Measurements from ENCODE around the gene GLB1L3.

Gene GLB1L3

GRCh38 chr11:134349109-134349801 is 73.1 kb downstream of the GLB1L3 start:
- peaks cover 6% of the 10 kb centered on the region for H3K4me1 ChIP-seq (ENCODE audit: control insufficient read depth, insufficient read depth, low read length, poor library complexity, severe bottlenecking)
- no peak for DNase-seq
- no peaks in the 10 kb centered on the region for H3K36me3 ChIP-seq (ENCODE audit: control insufficient read depth, insufficient read depth, low read length)
- no peak overlapping the region for H3K4me3 ChIP-seq (ENCODE audit: insufficient read depth, low read depth, low read length, poor library complexity, severe bottlenecking)
- H3K27me3 ChIP-seq (replicated peaks; ENCODE audit: control insufficient read depth, insufficient read depth, low read length, poor library complexity, severe bottlenecking) = no peaks in the 10 kb centered on the region
- no peak overlapping the region for H3K27ac ChIP-seq (ENCODE audit: insufficient read depth, low read length, poor library complexity, severe bottlenecking)
- H3K9me3 ChIP-seq (ENCODE audit: control insufficient read depth, low read length) = no peaks in the 10 kb centered on the region

DNA sequence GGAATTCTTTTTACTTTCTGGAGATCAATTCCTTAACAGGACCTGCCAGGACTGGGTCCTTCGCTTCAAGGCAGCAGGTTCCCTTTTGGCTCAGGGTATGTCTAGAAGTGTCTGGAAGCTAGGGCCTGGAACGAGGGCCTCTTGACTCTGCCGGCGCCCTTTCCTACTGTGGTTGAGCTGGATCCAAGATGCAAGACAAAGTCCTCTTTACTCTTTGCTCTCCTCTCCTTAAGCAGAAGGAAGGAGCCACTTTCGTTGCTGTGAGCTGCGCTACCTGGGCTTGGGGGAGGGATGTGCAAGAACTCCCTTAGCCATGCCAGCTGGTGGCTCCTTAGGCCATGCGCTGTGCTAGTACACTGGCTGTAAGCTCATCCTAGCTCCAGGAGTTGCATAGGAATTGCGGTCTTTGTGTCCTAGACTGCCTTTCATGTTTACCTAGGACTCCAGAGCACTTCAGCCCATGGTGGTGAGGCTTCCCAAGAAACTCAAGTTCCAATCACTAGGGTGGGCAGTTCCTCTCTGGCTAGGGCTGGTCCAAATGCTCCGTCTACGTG is 73.7 kb downstream of the GLB1L3 start:
- Histone ChIP-seq H3K27ac (ENCODE audit: insufficient read depth, low read length, poor library complexity, severe bottlenecking) (no peak overlapping the region), H3K27me3 (replicated peaks; ENCODE audit: control insufficient read depth, insufficient read depth, low read length, poor library complexity, severe bottlenecking) (no peaks in the 10 kb centered on the region), H3K36me3 (ENCODE audit: control insufficient read depth, insufficient read depth, low read length) (no peaks in the 10 kb centered on the region), H3K9me3 (ENCODE audit: control insufficient read depth, low read length) (no peaks in the 10 kb centered on the region), H3K4me3 (ENCODE audit: insufficient read depth, low read depth, low read length, poor library complexity, severe bottlenecking) (no peak overlapping the region), H3K4me1 (ENCODE audit: control insufficient read depth, insufficient read depth, low read length, poor library complexity, severe bottlenecking) (peaks cover 6% of the 10 kb centered on the region)
- no peak for DNase-seq

GRCh38 chr11:134350381-134350780 is 74.2 kb downstream of the GLB1L3 start:
- Histone ChIP-seq H3K9me3 (ENCODE audit: control insufficient read depth, low read length) (no peaks in the 10 kb centered on the region), H3K4me1 (ENCODE audit: control insufficient read depth, insufficient read depth, low read length, poor library complexity, severe bottlenecking) (peaks cover 6% of the 10 kb centered on the region), H3K4me3 (ENCODE audit: insufficient read depth, low read depth, low read length, poor library complexity, severe bottlenecking) (no peak overlapping the region), H3K27ac (ENCODE audit: insufficient read depth, low read length, poor library complexity, severe bottlenecking) (no peak overlapping the region), H3K27me3 (replicated peaks; ENCODE audit: control insufficient read depth, insufficient read depth, low read length, poor library complexity, severe bottlenecking) (no peaks in the 10 kb centered on the region), H3K36me3 (ENCODE audit: control insufficient read depth, insufficient read depth, low read length) (no peaks in the 10 kb centered on the region)
- no peak for DNase-seq

GRCh38 chr11:134352111-134352510 is 75.9 kb downstream of the GLB1L3 start:
- H3K36me3 ChIP-seq (ENCODE audit: control insufficient read depth, insufficient read depth, low read length) = no peaks in the 10 kb centered on the region
- H3K27me3 ChIP-seq (replicated peaks; ENCODE audit: control insufficient read depth, insufficient read depth, low read length, poor library complexity, severe bottlenecking) = no peaks in the 10 kb centered on the region
- no peak overlapping the region for H3K27ac ChIP-seq (ENCODE audit: insufficient read depth, low read length, poor library complexity, severe bottlenecking)
- H3K4me3 ChIP-seq (ENCODE audit: insufficient read depth, low read depth, low read length, poor library complexity, severe bottlenecking) = no peak overlapping the region
- no peaks in the 10 kb centered on the region for H3K9me3 ChIP-seq (ENCODE audit: control insufficient read depth, low read length)
- H3K4me1 ChIP-seq (ENCODE audit: control insufficient read depth, insufficient read depth, low read length, poor library complexity, severe bottlenecking) = peaks cover 6% of the 10 kb centered on the region
- DNase-seq = no peak

GRCh38 chr11:134355136-134355535 is 79.0 kb downstream of the GLB1L3 start:
- H3K27me3 ChIP-seq (replicated peaks; ENCODE audit: control insufficient read depth, insufficient read depth, low read length, poor library complexity, severe bottlenecking) = no peaks in the 10 kb centered on the region
- H3K9me3 ChIP-seq (ENCODE audit: control insufficient read depth, low read length) = no peaks in the 10 kb centered on the region
- no peaks in the 10 kb centered on the region for H3K36me3 ChIP-seq (ENCODE audit: control insufficient read depth, insufficient read depth, low read length)
- no peaks in the 10 kb centered on the region for H3K4me1 ChIP-seq (ENCODE audit: control insufficient read depth, insufficient read depth, low read length, poor library complexity, severe bottlenecking)
- H3K4me3 ChIP-seq (ENCODE audit: insufficient read depth, low read depth, low read length, poor library complexity, severe bottlenecking) = no peak overlapping the region
- H3K27ac ChIP-seq (ENCODE audit: insufficient read depth, low read length, poor library complexity, severe bottlenecking) = no peak overlapping the region
- no peak for DNase-seq

DNA sequence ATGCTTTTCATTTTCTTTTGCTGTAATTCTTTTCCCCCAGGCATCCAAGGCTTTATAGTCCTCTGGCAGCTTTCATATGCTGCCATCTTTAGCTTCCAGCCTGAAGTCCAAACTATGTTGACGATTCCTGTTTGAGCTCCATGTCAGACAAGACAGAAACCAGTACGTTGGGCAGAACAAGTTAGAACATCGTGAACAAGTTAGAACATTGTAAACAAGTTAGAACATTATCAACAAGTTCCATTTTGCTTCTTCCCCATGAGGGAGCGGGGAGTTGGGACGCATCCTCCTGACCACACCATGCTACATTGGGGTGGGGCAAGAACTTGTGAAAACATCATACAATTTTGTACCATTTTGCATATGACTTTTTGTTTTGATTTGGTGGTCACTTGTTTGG is 79.5 kb downstream of the GLB1L3 start:
- H3K4me1 ChIP-seq (ENCODE audit: control insufficient read depth, insufficient read depth, low read length, poor library complexity, severe bottlenecking) = no peaks in the 10 kb centered on the region
- H3K4me3 ChIP-seq (ENCODE audit: insufficient read depth, low read depth, low read length, poor library complexity, severe bottlenecking) = no peak overlapping the region
- H3K27ac ChIP-seq (ENCODE audit: insufficient read depth, low read length, poor library complexity, severe bottlenecking) = no peak overlapping the region
- no peaks in the 10 kb centered on the region for H3K9me3 ChIP-seq (ENCODE audit: control insufficient read depth, low read length)
- no peak for DNase-seq
- H3K36me3 ChIP-seq (ENCODE audit: control insufficient read depth, insufficient read depth, low read length) = no peaks in the 10 kb centered on the region
- H3K27me3 ChIP-seq (replicated peaks; ENCODE audit: control insufficient read depth, insufficient read depth, low read length, poor library complexity, severe bottlenecking) = no peaks in the 10 kb centered on the region

- no peak overlapping the region for H3K27ac ChIP-seq (ENCODE audit: insufficient read depth, low read length, poor library complexity, severe bottlenecking)
- H3K27me3 ChIP-seq (replicated peaks; ENCODE audit: control insufficient read depth, insufficient read depth, low read length, poor library complexity, severe bottlenecking) = no peaks in the 10 kb centered on the region
- no peak overlapping the region for H3K4me3 ChIP-seq (ENCODE audit: insufficient read depth, low read depth, low read length, poor library complexity, severe bottlenecking)
- H3K4me1 ChIP-seq (ENCODE audit: control insufficient read depth, insufficient read depth, low read length, poor library complexity, severe bottlenecking) = no peaks in the 10 kb centered on the region
- no peaks in the 10 kb centered on the region for H3K36me3 ChIP-seq (ENCODE audit: control insufficient read depth, insufficient read depth, low read length)
- no peak for DNase-seq
- H3K9me3 ChIP-seq (ENCODE audit: control insufficient read depth, low read length) = no peaks in the 10 kb centered on the region
Measured at GRCh38 chr11:134356656-134357544, 80.7 kb downstream of the GLB1L3 start.

DNA sequence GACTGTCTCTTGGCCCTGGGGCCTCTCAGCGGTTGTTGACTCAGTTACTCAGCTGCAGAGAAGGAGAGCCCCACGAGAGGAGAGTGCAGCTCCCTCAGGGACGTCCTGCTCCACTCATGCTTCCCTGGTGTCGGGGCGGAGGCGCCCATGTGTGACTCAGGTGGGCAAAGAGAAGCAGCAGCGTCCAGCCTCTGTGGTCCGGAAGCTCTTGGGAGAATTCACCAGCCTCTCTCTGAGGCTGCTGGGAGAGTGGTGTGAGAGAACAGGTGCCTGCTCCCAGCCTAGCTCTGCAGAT is 81.3 kb downstream of the GLB1L3 start:
- H3K4me1 ChIP-seq (ENCODE audit: control insufficient read depth, insufficient read depth, low read length, poor library complexity, severe bottlenecking) = no peaks in the 10 kb centered on the region
- no peaks in the 10 kb centered on the region for H3K36me3 ChIP-seq (ENCODE audit: control insufficient read depth, insufficient read depth, low read length)
- DNase-seq = no peak
- H3K4me3 ChIP-seq (ENCODE audit: insufficient read depth, low read depth, low read length, poor library complexity, severe bottlenecking) = no peak overlapping the region
- H3K27ac ChIP-seq (ENCODE audit: insufficient read depth, low read length, poor library complexity, severe bottlenecking) = no peak overlapping the region
- no peaks in the 10 kb centered on the region for H3K27me3 ChIP-seq (replicated peaks; ENCODE audit: control insufficient read depth, insufficient read depth, low read length, poor library complexity, severe bottlenecking)
- no peaks in the 10 kb centered on the region for H3K9me3 ChIP-seq (ENCODE audit: control insufficient read depth, low read length)

GRCh38 chr11:134358165-134358855 is 82.1 kb downstream of the GLB1L3 start:
- Histone ChIP-seq H3K4me3 (ENCODE audit: insufficient read depth, low read depth, low read length, poor library complexity, severe bottlenecking) (no peak overlapping the region), H3K9me3 (ENCODE audit: control insufficient read depth, low read length) (no peaks in the 10 kb centered on the region), H3K36me3 (ENCODE audit: control insufficient read depth, insufficient read depth, low read length) (no peaks in the 10 kb centered on the region), H3K27ac (ENCODE audit: insufficient read depth, low read length, poor library complexity, severe bottlenecking) (no peak overlapping the region), H3K4me1 (ENCODE audit: control insufficient read depth, insufficient read depth, low read length, poor library complexity, severe bottlenecking) (no peaks in the 10 kb centered on the region), H3K27me3 (replicated peaks; ENCODE audit: control insufficient read depth, insufficient read depth, low read length, poor library complexity, severe bottlenecking) (no peaks in the 10 kb centered on the region)
- no peak for DNase-seq

All from effector memory CD4-positive, alpha-beta T cell (primary cell).